Measurements from ENCODE around the gene ZNF17. TPM values are rescaled to one million over a fixed set of nuclear protein-coding genes. Genes with fewer than 3 reads are reported as not detected.
"Not testable (repeated sequence)": the region's sequence is repeated elsewhere in the genome, so short reads cannot be mapped to it uniquely, and the experiment has no call there.

The ZNF17 gene
- total RNA-seq (10 to 100 TPM; 15.2 to 15.8 TPM), polyA plus RNA-seq (1 to 10 TPM; 2.1 to 3.7 TPM)
- long read RNA-seq, donor 1, partial matches to known transcripts: 0 of 6 reads
- long read RNA-seq, donor 1, other reads (novel, unspliced or antisense): 0 of 6 reads
- long read RNA-seq, donor 2, partial matches to known transcripts: 0 of 2 reads
- long read RNA-seq, donor 2, other reads (novel, unspliced or antisense): 0 of 2 reads

DNA sequence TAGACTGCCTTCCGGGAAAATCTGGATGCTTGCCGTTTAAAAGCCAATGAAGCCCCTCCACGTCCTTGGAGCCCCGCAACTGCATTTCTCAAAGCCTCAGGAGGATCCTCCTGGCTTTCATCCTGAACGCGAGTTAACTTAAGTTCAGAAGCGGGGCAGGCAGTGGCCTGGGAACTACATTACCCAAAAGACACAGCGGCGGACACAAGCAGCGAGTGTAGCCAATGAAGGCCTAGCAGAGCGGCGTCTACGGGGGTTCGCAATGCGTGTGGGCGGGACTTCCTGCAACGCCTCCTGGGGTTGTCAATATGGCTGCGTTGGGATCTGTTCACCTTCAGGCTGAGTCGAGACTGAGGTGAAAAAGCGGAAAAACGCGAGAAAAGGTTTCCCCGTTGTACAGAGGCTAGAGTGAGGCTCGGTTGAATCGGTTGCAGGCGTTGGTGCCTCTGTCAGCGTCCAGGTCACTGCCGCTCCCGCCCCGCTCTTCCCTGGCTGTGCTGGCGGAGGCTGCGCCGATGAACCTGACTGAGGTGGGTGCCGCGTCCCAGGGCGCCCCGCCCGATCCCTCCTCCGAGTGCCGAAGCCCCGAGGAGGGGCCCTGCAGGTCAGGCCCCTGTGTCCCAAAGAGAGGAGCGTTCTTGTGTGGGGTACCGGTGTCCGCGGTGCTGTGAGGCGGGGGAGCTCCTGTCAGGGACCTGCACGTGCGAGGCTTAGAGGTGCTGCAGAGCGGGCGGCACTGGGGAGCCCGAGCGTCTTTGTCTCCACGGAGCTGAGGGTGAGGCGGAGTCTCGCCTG is at the start of gene ZNF17:
Gene ZNF17, plus strand, starts transcription at position 285 of the 795 bp plus-strand sequence. CDS start 2,455 bp downstream, outside the sequence.
- H3K27ac ChIP-seq (ENCODE audit: low read depth in 1 of 2, low read length in 2 of 2): peak within 1 kb of the TSS in 1 of 2 donors; percentile 21

GRCh38 chr19:57362419-57362818 is 48.5 kb upstream of the ZNF17 start:
- intact Hi-C loops (cut with DNase I): no loop called here
- H3K4me1 ChIP-seq (ENCODE audit: control insufficient read depth in 1 of 2, insufficient read depth in 2 of 2, low read length in 2 of 2): no peaks in the 10 kb centered on the region
- peak overlapping the region in 1 of 2 donors; percentile 51 for H3K4me3 ChIP-seq (ENCODE audit: low read length in 2 of 2)
- H3K9me3 ChIP-seq (ENCODE audit: control insufficient read depth, low read length): peaks cover 10% of the 10 kb centered on the region
- H3K27me3 ChIP-seq (ENCODE audit: control insufficient read depth in 1 of 2, insufficient read depth in 2 of 2, low read length in 1 of 2): no peaks in the 10 kb centered on the region
- peak overlapping the region in 1 of 2 donors; percentile 48 for H3K27ac ChIP-seq (ENCODE audit: low read depth in 1 of 2, low read length in 2 of 2)
- no peak for ATAC-seq (ENCODE audit: low FRiP score)
- 43 to 50% methylated on average over 2 of the region's 2 CpGs for WGBS, 2 donors
- DNase-seq: no peak
- peaks cover 3 to 4% of the 10 kb centered on the region in 2 donors for H3K36me3 ChIP-seq (ENCODE audit: control insufficient read depth in 1 of 2, insufficient read depth in 2 of 2, low read length in 1 of 2)

More for the DNA sequence above, at the start of gene ZNF17:
- WGBS, 2 donors: 0% methylated on average over 55 of the region's 55 CpGs
- Histone ChIP-seq H3K4me1 (ENCODE audit: control insufficient read depth in 1 of 2, insufficient read depth in 2 of 2, low read length in 2 of 2) (no peaks in the 10 kb centered on the region), H3K4me3 (ENCODE audit: low read length in 2 of 2) (peak within 1 kb of the TSS; percentile 77 to 82), H3K36me3 (ENCODE audit: control insufficient read depth in 1 of 2, insufficient read depth in 2 of 2, low read length in 1 of 2) (peaks cover 8 to 10% of the 10 kb centered on the region in 2 donors), H3K9me3 (ENCODE audit: control insufficient read depth, low read length) (peaks cover 13% of the 10 kb centered on the region), H3K27me3 (ENCODE audit: control insufficient read depth in 1 of 2, insufficient read depth in 2 of 2, low read length in 1 of 2) (no peaks in the 10 kb centered on the region)
- ATAC-seq (ENCODE audit: low FRiP score) (peak; percentile 100), DNase-seq (peak; percentile 97 to 98)
- intact Hi-C loops (cut with DNase I): loop anchor here in 1 of 2 donors (2.0 kb wide), 1 partner anchor 20 kb away; no protein-coding TSS in a partner anchor

DNA sequence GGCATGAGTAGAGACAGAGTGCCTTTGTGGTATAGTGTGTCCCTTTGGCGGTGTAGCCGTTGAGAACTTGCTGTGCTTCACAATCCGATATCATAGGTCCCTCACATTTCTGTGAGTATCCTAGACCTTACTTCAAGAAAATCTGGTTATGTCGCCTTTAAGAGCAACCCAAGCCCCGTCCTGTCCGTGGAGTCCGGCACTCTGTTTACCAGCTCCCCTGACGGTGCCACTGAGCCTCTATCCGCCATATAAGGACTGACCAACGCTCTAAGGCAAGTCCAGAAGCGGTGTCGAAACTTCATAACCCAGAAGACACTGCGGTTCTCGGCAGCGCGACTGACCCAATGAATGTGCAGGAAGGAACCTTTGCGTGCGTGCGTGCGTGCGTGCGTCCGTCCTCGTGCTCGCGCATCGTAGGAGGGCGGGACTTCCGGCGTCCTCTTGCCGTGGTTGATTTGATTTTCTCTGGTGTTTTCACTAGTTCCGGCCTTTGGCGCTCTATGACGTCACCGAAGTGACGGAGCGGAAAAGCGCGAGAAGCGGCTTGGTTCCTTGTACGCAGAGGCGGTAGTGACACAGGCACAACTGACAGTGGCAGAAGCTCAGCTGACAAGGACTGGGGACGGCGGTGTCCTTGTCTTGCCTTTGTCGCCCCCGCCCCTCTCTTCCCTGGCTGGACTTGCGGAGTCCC is 47.8 kb upstream of the ZNF17 start, which contains the start of the genes TRAPPC2B and ZNF547:
Gene TRAPPC2B, plus strand, starts transcription at position 555 of the 691 bp plus-strand sequence. CDS start 1,283 bp downstream, outside the sequence.
Gene ZNF547, plus strand, starts transcription at position 555 of the 691 bp plus-strand sequence. CDS start 5,005 bp downstream, outside the sequence.
- H3K4me3 ChIP-seq (ENCODE audit: low read length in 2 of 2): peak within 1 kb of the TSS; percentile 67 to 70
- peak within 1 kb of the TSS; percentile 37 to 72 for H3K27ac ChIP-seq (ENCODE audit: low read depth in 1 of 2, low read length in 2 of 2)
- no peaks in the 10 kb centered on the region for H3K27me3 ChIP-seq (ENCODE audit: control insufficient read depth in 1 of 2, insufficient read depth in 2 of 2, low read length in 1 of 2)
- 1% methylated on average over 47 of the region's 47 CpGs for WGBS, 2 donors
- peak; percentile 100 for DNase-seq
- peaks cover under 1 to 1% of the 10 kb centered on the region in 2 donors for H3K36me3 ChIP-seq (ENCODE audit: control insufficient read depth in 1 of 2, insufficient read depth in 2 of 2, low read length in 1 of 2)
- intact Hi-C loops (cut with DNase I): no loop called here
- H3K4me1 ChIP-seq (ENCODE audit: control insufficient read depth in 1 of 2, insufficient read depth in 2 of 2, low read length in 2 of 2): no peaks in the 10 kb centered on the region
- ATAC-seq (ENCODE audit: low FRiP score): peak; percentile 98
- peaks cover 5% of the 10 kb centered on the region for H3K9me3 ChIP-seq (ENCODE audit: control insufficient read depth, low read length)

GRCh38 chr19:57363688-57364181 is 47.2 kb upstream of the ZNF17 start:
- Histone ChIP-seq H3K27ac (ENCODE audit: low read depth in 1 of 2, low read length in 2 of 2) (peak overlapping the region; percentile 37 to 72), H3K4me3 (ENCODE audit: low read length in 2 of 2) (peak overlapping the region; percentile 67 to 70), H3K27me3 (ENCODE audit: control insufficient read depth in 1 of 2, insufficient read depth in 2 of 2, low read length in 1 of 2) (no peaks in the 10 kb centered on the region), H3K9me3 (ENCODE audit: control insufficient read depth, low read length) (peaks cover 6% of the 10 kb centered on the region), H3K36me3 (ENCODE audit: control insufficient read depth in 1 of 2, insufficient read depth in 2 of 2, low read length in 1 of 2) (peaks cover 0 to 1% of the 10 kb centered on the region in 2 donors), H3K4me1 (ENCODE audit: control insufficient read depth in 1 of 2, insufficient read depth in 2 of 2, low read length in 2 of 2) (no peaks in the 10 kb centered on the region)
- DNase-seq (no peak), ATAC-seq (ENCODE audit: low FRiP score) (peak; percentile 57)
- WGBS, 2 donors: 1 to 2% methylated on average over 17 to 18 of the region's 18 CpGs
- intact Hi-C loops (cut with DNase I): no loop called here

DNA sequence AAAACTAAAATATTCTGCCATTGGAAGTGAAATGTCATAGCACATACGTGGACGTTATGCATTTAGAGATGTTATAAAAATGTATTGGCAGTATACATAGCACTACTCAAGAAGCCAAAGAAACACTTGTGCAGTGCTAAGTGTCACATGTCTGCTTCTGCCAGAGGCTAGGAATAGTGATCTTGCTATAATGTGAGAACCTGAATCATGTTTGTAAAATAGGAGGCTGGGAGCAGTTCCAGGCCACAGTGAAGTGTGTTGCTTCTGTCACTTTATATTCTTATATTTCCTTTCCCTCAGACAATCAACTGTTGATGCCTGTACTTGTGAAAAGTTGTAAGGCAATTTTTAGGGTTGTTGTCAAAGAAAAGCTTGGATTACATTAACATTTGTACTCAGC is 44.2 kb upstream of the ZNF17 start:
- intact Hi-C loops (cut with DNase I): no loop called here
- H3K4me3 ChIP-seq (ENCODE audit: low read length in 2 of 2): no peak overlapping the region
- WGBS, 2 donors: 85 to 87% methylated on average over 2 of the region's 2 CpGs
- no peak overlapping the region for H3K27ac ChIP-seq (ENCODE audit: low read depth in 1 of 2, low read length in 2 of 2)
- H3K9me3 ChIP-seq (ENCODE audit: control insufficient read depth, low read length): peaks cover 3% of the 10 kb centered on the region
- no peaks in the 10 kb centered on the region for H3K27me3 ChIP-seq (ENCODE audit: control insufficient read depth in 1 of 2, insufficient read depth in 2 of 2, low read length in 1 of 2)
- no peak for DNase-seq
- no peak for ATAC-seq (ENCODE audit: low FRiP score)
- H3K4me1 ChIP-seq (ENCODE audit: control insufficient read depth in 1 of 2, insufficient read depth in 2 of 2, low read length in 2 of 2): no peaks in the 10 kb centered on the region
- H3K36me3 ChIP-seq (ENCODE audit: control insufficient read depth in 1 of 2, insufficient read depth in 2 of 2, low read length in 1 of 2): peaks cover 0 to 1% of the 10 kb centered on the region in 2 donors

- no peak for ATAC-seq (ENCODE audit: low FRiP score)
- H3K36me3 ChIP-seq (ENCODE audit: control insufficient read depth in 1 of 2, insufficient read depth in 2 of 2, low read length in 1 of 2): peaks cover 21 to 22% of the 10 kb centered on the region in 2 donors
- DNase-seq: no peak
- H3K4me3 ChIP-seq (ENCODE audit: low read length in 2 of 2): no peak overlapping the region
- WGBS, 2 donors: 96 to 98% methylated on average over 6 of the region's 6 CpGs
- intact Hi-C loops (cut with DNase I): no loop called here
- H3K9me3 ChIP-seq (ENCODE audit: control insufficient read depth, low read length): peaks cover 21% of the 10 kb centered on the region
- H3K27me3 ChIP-seq (ENCODE audit: control insufficient read depth in 1 of 2, insufficient read depth in 2 of 2, low read length in 1 of 2): no peaks in the 10 kb centered on the region
- H3K27ac ChIP-seq (ENCODE audit: low read depth in 1 of 2, low read length in 2 of 2): no peak overlapping the region
- no peaks in the 10 kb centered on the region for H3K4me1 ChIP-seq (ENCODE audit: control insufficient read depth in 1 of 2, insufficient read depth in 2 of 2, low read length in 2 of 2)
Measured at GRCh38 chr19:57374179-57374578, 36.8 kb upstream of the ZNF17 start.

GRCh38 chr19:57374647-57375046 is 36.3 kb upstream of the ZNF17 start:
- H3K4me1 ChIP-seq (ENCODE audit: control insufficient read depth in 1 of 2, insufficient read depth in 2 of 2, low read length in 2 of 2); intact Hi-C loops (cut with DNase I); H3K27me3 ChIP-seq (ENCODE audit: control insufficient read depth in 1 of 2, insufficient read depth in 2 of 2, low read length in 1 of 2); H3K4me3 ChIP-seq (ENCODE audit: low read length in 2 of 2); ATAC-seq (ENCODE audit: low FRiP score); H3K27ac ChIP-seq (ENCODE audit: low read depth in 1 of 2, low read length in 2 of 2); DNase-seq: not testable (repeated sequence)
- H3K9me3 ChIP-seq (ENCODE audit: control insufficient read depth, low read length): peaks cover 21% of the 10 kb centered on the region
- 96 to 98% methylated on average over 2 of the region's 2 CpGs for WGBS, 2 donors
- H3K36me3 ChIP-seq (ENCODE audit: control insufficient read depth in 1 of 2, insufficient read depth in 2 of 2, low read length in 1 of 2): peaks cover 21 to 22% of the 10 kb centered on the region in 2 donors

GRCh38 chr19:57376151-57376550 is 34.8 kb upstream of the ZNF17 start:
- ATAC-seq (ENCODE audit: low FRiP score) (no peak), DNase-seq (no peak)
- Histone ChIP-seq H3K36me3 (ENCODE audit: control insufficient read depth in 1 of 2, insufficient read depth in 2 of 2, low read length in 1 of 2) (peaks cover 21 to 22% of the 10 kb centered on the region in 2 donors), H3K4me1 (ENCODE audit: control insufficient read depth in 1 of 2, insufficient read depth in 2 of 2, low read length in 2 of 2) (no peaks in the 10 kb centered on the region), H3K4me3 (ENCODE audit: low read length in 2 of 2) (no peak overlapping the region), H3K27ac (ENCODE audit: low read depth in 1 of 2, low read length in 2 of 2) (no peak overlapping the region), H3K27me3 (ENCODE audit: control insufficient read depth in 1 of 2, insufficient read depth in 2 of 2, low read length in 1 of 2) (no peaks in the 10 kb centered on the region), H3K9me3 (ENCODE audit: control insufficient read depth, low read length) (peaks cover 25% of the 10 kb centered on the region)
- intact Hi-C loops (cut with DNase I): no loop called here
- WGBS, 2 donors: 90 to 93% methylated on average over 6 of the region's 6 CpGs

Data from aorta (tissue), 5 donors.